ENCODE results near the gene ADAMTS18.
"Not testable (repeated sequence)": the region's sequence is repeated elsewhere in the genome, so short reads cannot be mapped to it uniquely, and the experiment has no call there.

ADAMTS18 gene

DNA sequence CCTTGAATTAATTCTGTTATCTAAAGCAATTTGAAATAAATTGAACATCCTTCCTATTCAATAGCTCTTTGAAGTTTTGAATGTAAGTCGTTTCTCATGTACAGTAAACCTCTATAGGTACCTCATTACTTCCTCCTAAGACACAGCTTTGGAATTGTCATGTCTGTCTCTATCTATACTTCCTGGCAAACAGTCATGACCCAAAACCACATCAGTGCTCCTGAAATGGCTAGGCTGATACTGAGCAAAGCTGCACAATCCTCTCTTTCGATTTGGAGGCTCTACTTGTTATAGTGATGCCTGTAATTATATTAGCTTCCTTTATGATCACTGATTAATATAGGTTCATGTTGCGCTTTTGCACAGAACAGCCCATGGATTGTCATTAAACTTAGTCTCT is 110.1 kb downstream of the ADAMTS18 start:
- DNase-seq, result no peak

GRCh38 chr16:77323695-77324094 is 111.1 kb downstream of the ADAMTS18 start:
- no peak for DNase-seq

- DNase-seq, result no peak
These were observed 112.1 kb downstream of the ADAMTS18 start for GRCh38 chr16:77322757-77323156.

DNA sequence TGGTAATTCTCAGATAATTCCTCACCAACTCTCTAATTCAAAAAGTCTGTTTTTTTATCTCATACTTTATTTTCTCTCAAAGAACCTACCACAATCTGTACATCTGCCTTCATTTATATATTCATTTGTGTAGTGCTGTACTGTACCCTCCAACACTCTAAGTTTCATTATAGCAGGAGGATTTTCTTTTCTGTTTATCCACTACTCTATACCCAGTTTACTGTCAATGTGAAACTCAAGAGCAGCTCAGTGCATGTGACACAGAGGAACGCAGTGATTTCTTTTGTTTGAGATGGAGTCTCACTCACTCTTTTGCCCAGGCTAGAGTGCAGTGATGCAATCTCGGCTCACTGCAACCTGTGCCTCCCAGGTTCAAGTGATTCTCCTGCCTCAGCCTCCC is 117.8 kb downstream of the ADAMTS18 start:
- DNase-seq, result no peak

DNA sequence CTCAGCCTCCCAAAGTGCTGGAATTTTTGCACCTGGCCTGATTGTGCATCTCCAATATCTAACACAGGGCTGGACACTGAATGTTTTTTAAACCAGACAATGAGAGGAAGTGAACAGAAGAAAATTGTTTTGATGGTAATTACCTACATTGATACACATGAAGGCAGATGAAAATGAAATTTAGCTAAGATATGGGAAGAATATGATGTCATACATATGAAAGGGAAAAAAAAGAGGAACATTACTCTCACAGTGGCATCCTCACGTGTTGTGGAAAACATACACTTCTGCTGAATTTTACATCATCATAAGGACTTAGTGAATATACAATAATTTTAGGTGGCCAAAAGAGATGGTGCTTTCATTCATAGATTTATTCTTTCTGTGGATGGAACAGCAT is 124.0 kb downstream of the ADAMTS18 start:
- DNase-seq, result no peak

GRCh38 chr16:77308163-77308561 is 126.7 kb downstream of the ADAMTS18 start:
- no peak for DNase-seq

DNA sequence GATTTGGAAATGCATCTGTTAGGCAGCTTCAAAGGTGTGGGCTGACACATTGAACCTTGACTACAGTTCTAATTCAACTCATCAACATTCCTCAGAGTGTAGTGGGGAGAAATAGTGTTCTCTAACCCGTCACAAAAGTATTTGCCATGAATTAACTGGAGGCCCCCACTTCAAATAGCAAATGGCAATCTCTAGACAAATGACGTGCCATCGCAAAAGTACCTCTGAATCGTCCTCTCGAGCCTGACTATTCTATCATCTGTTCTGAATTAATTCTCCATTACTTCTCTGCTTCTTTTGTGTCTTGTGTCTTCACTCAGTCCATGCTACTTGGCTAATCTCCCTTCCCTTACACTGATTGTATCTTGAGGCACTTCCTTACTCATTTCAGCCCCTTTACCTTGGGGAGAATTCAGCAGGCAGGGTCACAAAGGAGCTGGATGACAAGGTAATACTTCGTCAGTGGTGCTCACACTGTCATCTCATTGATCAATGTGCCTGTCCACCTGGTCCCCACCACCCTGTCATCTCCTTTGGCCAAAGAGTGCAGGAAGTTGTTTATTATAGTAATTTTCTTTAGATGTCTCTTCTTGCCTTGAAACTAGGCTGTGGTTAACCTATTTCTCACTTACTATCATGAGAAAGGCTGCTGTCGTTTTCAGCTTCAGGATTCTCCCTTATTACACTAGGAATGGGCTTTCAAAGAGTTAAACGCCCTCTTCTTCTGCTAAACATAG is 127.2 kb downstream of the ADAMTS18 start:
- DNase-seq, result peak; percentile 38 to 47

DNA sequence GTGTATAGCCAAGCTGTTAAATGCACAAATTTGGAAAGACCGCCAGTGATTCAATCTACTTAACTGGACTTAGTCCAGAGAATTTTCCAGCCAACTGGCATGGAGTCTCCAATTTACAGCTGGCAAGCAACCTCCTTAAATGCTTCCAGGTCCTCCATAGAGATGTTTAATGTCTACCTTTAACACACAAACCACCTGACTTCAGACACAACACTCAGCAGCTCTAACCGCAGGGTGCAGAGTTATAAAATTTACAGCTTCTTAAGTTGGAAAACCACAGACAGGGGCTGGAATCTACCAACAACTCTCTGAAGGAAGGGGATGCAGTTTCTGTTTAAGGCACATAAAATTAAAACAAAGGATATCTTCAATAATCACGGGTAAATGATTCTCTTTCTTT is 128.8 kb downstream of the ADAMTS18 start:
- no peak for DNase-seq

DNA sequence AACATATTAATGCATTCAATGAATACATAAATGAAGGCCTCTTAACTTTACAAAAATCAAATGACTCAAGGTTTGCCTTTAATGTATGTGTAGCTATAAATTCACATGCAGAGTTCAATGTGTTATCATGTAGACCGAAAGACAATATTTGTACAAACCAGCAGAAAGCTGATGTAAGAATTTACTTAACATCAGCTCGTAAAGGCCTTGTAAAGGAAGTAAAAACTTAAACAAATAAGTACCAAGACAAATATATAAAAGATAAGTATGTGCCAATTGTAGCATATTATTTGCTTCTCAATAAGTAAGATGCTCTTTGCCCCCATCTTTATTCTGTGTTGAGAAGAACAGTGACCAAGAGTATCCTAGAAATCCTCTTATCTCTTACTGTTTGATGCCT is 130.0 kb downstream of the ADAMTS18 start:
- DNase-seq, result no peak

GRCh38 chr16:77304134-77304533 is 130.7 kb downstream of the ADAMTS18 start:
- no peak for DNase-seq

- DNase-seq, result no peak
These were observed 132.2 kb downstream of the ADAMTS18 start for GRCh38 chr16:77302674-77303073.

DNA sequence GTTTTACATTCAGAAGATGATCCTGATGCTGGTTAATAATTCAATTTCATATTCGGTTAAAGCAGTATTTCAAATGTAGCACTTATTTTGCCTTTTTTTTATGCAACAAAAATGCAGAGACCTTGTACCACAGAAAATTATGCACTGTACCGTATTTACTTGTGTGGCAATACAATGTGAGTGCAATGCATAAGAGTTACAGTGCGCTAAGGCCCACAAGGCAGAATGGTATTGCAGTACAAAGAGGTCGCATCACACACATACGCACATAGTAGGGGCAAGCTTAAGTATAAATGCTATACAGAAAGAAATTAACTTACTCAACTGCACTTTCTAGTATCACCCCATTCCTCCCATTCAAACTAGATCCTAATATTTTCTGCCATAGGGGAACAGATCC is 132.6 kb downstream of the ADAMTS18 start:
- DNase-seq, result no peak

DNA sequence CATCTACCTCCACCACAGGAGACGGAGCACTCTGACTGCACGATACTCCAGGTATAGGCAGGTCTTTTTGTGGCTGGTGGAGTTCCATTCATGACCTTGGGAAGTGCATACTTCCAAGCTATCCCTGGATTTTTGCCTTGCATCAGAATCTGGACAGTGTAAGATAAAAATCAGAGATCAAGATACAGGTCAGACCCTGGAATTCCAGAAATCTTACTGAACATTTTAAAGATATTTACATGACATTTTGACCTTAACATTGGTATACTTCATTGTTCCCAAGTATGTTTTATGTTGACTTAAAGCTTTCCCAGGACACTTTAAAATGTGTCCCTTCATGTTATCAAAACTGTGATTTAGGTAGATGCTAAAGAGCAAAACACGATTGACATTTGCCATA is 134.6 kb downstream of the ADAMTS18 start:
- no peak for DNase-seq

DNA sequence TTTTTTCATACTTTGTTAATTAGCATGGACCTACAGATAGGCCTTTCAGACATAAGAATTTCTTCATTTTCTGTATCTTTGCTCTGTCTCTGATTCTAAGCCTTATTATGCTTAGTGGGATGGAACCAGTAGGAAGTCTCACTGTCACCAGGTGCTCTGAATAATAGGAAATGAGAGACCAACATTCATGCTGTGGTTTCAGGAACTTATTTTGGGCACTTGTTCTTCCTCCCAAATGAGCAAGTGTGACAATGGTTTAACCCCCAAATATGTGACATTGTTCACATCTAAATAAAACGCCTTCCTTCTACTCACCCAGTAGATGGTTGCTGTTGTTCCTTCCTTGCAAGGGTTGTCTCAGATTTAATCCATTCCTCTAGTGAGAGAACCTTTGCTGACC is 135.4 kb downstream of the ADAMTS18 start:
- DNase-seq, result no peak

- DNase-seq, result no peak
These were observed 136.1 kb downstream of the ADAMTS18 start for GRCh38 chr16:77298418-77299360.

- DNase-seq, result no peak
These were observed 136.8 kb downstream of the ADAMTS18 start for GRCh38 chr16:77297996-77298395.

DNA sequence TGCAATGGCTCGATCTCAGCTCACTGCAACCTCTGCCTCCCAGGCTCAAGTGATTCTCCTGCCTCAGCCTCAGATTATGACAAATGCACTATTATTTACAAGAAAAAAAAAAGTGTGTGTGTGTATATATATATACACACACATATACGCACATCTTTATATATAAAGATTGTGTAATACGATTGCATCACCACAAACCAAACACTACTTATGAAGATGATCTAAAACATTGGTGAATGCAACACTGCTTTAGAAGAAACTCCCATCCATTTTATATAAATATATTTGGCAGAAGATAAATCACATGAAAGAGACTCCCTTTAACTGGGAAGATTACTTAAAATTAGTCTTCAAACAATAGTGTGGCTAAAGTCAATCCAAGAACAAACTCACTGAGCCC is 138.9 kb downstream of the ADAMTS18 start:
- DNase-seq, result no peak

DNA sequence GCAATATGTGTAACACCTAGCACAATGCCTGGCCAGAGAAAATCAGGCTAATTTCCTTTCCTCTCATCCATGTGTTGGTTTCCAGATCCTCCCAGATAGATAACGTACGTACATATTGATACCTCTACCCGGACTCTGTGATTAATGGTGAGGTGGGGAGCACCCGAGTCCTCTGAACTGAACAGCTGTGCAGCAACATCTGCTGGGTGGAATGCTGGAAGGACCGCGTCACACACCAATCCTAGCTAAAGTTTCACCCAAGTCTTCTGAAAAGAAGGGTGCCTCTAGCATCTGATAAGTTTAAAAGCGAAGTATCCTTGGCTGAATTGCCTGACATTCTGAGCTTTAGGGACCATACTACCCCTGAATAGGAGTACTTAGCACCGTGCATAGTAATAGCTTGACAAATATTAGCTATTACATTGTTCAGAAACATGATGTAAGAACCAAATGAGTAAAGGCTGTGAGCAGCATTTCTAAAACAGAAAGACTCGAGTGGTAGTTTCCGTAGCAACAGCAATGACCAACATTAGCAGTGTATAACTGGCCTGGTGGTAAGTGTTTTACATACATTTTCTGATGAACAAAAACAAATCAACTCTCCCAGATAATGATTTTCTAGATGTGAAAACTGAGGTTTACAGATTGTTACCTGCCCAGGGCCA is 144.3 kb downstream of the ADAMTS18 start:
- DNase-seq, result no peak

GRCh38 chr16:77289331-77289809 is 145.5 kb downstream of the ADAMTS18 start:
- DNase-seq, result no peak

- no peak for DNase-seq
These were observed 146.6 kb downstream of the ADAMTS18 start for GRCh38 chr16:77288222-77288621.

DNA sequence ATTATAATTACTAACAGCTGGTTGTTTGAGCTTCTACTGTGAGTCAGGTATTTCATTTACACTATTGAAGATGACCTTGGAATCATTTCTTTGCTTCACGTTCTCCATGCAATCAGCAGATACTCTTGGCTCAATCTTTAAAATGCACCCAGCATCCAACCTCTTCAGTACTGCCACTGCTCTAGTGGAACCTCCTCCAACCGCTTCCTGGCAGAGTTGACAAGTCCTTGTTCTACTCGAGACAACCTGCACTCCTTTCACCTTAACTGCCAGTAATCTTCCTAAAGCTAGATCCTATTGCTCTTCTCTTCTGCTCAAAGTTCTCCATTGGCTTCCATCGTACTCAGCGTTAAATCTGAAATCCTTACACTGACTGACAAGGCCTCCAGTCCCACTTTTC is 149.2 kb downstream of the ADAMTS18 start:
- DNase-seq, result no peak

GRCh38 chr16:77282345-77282744 is 152.5 kb downstream of the ADAMTS18 start:
- DNase-seq, result no peak

GRCh38 chr16:77279316-77279715 is 155.5 kb downstream of the ADAMTS18 start:
- not testable (repeated sequence) for DNase-seq

Measured in activated T-cell treated with anti-CD3 and anti-CD28 coated beads, Interleukin-2, amount 50 U/mL, for 48 hours (primary cell).